ENCODE results near the gene PCSK9.
"Not testable (repeated sequence)": the region's sequence is repeated elsewhere in the genome, so short reads cannot be mapped to it uniquely, and the experiment has no call there.

Gene PCSK9

DNA sequence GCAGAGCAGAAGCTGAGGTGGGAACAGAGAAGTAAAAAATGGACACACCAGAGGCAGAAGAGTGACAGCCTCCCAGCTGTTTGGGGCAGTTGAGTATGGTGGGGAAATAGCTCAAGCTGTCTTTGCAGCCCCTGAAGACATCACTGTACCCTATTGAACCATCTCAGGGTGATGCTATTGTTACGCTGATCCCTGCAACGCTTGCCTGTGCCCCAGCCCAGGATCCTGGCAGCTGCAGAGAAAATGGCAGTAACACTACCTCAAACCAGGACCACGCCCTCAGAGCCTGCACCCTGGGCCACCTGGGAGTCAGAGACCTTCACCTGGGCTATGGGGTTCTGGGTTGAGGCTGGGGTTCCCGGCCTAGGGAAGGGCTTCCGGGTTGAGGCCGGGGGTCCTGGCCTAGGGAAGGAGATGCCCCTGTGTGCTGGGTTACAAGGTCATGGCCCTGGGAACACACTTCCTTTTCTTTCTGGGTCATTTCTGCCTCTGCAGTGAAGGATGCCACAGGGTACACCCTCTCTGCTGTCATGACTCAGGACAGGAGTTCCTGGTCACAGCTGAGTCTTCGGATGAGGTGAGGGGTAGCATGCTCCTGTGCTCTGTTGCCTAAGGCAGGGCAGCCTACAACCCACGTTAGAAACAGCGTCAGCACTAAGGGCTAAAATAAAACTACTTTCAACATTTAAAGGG lies 29.0 kb upstream of the PCSK9 start:
- no peak for DNase-seq (ENCODE audit: low spot score)

DNA sequence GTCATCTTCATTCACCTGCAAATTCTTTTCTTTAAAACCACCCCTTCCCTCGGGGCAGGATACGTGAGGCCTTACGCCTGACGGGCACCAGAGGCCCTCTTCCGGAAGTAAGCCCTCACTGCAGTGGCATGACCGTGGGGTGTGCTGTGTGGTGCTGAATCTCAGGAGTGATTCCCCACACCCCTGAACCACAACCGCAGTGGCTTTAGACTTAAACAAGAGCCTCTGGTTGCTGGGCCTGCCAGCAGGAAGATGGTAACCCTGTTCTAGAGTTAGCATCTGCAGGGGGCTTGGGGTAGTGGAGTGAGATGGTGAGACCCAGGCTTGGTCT lies 28.5 kb upstream of the PCSK9 start:
- DNase-seq (ENCODE audit: low spot score): no peak

DNA sequence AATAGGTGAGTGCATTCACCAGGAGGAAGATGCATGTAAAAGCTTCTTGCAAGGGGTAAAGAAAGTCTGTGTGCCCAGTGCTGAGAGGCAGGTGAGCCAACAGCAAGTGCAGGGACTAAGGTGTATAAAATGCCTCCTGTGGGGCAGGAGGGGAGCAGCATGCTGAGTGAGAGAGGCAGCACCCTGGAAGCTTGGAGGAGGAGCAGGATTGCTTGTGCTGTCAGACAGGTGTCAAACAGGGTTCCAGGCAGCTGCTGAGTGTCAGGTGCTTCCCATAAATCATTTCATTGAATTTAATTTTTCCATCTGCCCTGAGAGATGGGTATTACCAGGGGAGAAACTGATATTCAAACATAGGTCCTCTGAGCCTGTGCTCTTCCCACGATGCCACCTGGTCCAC lies 26.7 kb upstream of the PCSK9 start:
- DNase-seq (ENCODE audit: low spot score): no peak

DNA sequence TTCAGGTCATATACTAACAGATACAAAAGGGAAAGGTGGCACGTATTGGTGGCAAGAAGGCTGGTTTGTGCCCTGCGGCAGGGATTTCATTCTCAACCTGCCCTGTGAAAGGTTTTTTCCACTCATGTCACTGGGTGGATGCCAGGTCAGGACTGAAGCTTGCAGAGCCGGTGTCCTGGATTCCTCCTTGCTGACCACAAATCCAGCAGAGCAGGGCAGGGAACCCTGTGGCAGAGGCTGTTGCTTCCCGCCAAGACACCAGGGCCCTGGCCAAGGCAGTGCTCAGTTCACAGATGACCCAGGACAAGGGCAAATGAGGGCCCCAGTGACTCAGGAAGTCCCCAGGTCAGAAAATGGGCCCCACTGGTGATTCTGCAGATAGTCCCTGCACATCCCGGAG lies 24.2 kb upstream of the PCSK9 start:
- DNase-seq (ENCODE audit: low spot score): no peak

DNA sequence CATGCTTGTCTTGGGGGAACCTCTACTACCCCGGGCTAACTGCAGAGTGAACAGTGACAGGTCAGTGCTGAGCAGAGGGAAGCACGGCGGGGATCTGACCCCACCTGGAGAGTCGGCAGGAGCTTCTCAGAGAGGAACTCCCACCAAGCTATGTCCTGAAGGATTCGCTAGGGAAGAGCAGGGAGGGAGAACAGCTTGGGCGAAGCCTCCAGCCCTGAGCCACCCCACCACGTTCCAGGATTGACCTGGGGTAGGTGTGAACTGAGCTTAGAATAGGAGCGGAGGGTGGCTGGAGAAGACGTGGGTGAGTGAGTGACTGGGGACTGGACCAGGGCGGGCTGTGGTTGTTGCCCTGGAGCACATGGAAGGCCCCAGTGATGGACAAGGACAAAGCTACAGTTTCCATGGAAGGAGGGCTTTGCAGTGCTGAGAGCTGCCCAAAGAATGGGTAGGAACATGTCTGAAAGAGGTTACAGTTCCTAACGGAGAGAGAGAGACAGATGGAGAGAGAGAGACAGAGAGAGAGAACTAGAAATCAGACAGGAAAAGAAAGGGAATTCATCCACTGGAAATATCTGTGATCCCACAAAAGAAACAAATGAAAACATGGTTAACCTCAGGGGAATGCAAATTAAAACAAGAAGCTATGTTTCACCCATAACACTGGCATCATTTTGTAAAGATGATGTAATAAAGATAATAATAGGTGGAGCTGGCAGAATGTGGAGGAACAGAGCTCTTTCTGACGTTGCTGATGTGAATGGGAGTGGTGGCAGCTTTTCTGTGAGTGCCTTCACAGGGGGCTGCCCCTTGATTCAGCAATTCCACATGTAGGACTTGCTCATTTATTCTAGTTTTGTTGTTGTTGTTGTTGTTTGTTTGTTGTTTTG lies 23.4 kb upstream of the PCSK9 start:
- no peak for DNase-seq (ENCODE audit: low spot score)

DNA sequence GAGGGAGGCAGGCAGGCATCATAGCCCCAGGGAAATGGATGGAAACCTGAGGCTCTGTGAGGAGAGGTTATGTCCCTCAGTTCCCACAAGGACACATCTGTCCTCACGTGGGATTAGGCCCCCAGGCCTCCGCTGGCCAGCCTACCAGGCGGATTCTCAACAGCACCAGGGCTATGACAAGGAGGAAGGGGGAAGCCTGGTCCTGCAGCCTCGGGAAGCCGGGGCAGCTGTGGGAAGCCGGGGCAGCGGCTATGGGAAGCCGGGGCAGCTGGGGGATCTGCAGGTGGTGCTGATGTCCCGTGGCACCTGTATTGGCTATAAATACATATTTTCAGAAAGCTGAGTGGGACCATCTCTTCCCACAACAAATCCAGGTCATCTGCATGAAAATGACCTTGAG lies 21.0 kb upstream of the PCSK9 start:
- DNase-seq (ENCODE audit: low spot score): no peak

DNA sequence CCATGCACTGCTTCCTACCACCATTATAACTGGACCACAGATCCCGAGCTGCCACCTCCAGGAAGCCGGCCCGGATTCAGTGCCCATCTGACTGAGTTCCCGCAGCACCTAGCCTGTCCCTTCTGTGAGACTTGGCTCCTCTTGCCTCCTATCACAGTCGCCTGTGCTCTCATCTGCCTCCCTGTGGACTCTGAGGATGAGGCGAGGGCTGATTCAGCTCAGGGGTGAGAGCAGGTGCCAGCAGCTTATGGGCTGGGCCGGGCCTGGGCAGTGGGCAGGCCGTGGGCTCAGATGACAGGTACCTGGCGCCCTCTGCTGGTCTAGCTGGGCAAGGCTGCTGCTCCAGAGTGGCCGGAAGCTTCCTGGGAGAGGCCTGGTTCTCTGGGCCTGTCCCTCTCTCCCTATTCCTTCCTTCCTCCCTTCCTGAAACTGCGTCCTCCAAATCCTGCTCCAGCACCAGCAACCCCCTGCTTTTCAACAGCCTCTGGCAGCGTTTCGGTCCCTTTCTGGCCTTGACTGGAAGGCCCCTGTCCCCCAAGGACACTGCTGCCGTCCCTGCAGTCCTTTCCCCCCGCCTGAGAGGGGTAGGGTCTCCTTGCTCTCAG lies 17.3 kb upstream of the PCSK9 start:
- peak; percentile 84 for DNase-seq (ENCODE audit: low spot score)

DNA sequence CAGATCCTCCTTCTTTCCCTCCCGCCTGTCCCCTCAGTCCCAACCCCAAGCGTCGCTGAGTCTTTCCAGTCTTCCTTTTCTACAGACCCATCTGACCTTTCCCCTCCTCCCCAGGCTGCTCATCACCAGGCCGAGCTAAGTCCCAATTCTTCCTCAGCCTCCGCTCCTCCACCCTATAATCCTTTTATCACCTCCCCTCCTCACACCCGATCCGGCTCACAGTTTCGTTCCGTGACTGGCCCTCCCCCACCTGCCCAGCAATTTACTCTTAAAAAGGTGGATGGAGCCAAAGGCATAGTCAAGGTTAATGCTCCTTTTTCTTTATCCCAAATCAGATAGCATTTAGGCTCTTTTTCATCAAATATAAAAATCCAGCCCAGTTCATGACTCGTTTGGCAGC lies 15.2 kb upstream of the PCSK9 start:
- DNase-seq (ENCODE audit: low spot score): not testable (repeated sequence)

DNA sequence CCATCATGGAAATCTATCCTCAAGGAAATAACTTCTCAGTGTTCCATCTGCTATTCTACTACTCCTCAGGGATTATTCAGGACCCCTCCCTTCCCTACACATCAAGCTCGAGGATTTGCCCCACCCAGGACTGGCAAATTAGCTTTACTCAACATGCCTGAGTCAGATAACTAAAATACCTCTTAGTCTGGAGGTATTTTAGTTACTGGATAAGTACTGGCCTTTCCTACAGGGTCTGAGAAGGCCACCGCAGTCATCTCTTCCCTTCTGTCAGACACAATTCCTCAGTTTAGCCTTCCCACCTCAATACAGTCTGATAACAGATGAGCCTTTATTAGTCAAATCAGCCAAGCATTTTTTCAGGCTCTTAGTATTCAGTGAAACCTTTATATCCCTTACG lies 12.7 kb upstream of the PCSK9 start:
- not testable (repeated sequence) for DNase-seq (ENCODE audit: low spot score)

DNA sequence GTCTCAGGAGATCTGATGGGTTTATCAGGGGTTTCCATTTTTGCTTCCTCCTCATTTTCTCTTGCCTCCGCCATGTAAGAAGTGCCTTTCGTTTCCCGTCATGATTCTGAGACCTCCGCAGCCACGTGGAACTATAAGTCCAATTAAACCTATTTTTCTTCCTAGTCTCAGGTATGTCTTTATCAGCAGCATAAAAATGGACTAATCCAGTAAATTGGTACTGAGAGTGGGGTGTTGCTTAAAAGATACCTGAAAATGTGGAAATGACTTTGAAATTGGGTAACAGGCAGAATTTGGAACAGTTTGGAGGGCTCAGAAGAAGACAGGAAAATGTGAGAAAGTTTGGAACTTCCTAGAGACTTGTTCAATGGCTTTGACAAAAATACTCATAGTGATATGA lies 8.2 kb upstream of the PCSK9 start:
- DNase-seq (ENCODE audit: low spot score): not testable (repeated sequence)

DNA sequence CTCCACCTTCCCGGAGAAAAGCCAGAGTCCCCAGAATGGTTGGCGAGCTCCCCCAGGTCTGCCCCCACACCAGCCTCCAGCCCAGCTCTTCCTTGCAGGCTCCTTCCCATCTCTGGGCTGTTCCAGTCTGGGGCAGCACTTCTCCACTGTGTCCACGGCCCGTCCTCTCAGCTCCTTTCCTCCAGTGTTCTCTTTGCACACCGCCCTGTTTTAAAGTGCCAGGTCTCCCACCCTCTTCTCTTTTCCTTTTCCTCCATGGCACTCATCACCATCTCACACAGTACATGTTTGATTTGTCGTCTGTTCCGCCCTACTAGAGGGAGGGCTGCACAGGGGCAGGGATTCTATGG lies 6.1 kb upstream of the PCSK9 start:
- DNase-seq (ENCODE audit: low spot score): no peak

DNA sequence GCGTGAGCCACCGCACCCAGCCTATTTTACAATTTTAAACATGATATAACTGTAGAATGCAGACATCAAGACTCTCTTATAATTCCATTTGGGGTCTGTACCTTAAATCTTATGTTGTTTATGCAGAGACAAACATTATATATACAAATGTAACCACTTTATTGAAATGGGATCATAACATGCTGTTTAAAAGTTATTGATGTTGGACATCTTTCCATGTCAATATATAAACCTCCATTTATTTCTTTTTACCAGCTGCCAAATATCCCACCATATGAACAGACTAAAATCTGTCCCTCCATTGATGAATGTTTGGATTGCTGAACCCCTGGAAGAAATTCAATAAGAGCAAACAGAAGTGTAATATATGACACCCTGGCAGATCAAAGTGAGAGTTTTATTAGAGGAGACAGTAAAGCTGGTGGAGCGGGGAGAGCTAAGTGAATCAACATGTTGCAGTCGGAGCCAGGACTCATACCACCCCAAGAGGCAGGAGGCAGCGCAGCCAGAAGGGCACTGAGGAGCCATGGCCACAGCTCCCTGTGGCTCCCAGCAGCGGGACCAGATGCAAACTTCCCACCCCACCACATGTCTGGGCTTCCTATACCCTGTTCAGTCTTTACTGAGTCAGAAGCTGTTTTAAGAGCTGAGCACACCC lies 4.7 kb upstream of the PCSK9 start:
- DNase-seq (ENCODE audit: low spot score): no peak

DNA sequence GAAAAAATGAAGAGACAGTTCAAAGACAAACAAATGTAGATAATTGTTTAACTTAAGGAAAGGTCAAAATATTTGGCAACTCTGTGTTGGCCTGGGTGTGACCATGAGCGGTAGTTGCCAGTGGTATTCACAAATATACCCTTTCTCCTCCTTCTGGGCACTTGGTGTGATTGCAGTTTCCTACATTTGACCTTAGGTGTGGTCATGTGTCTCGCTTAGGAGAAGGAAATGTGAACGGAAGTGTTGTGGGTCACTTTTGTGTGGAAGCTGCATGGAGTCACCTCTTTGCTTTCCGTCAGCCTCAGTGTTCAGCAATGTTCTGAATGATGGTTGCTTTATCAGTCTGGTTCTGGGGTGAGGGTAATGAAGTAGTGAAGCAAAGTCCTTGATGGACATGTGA lies 3.4 kb upstream of the PCSK9 start:
- peak; percentile 42 for DNase-seq (ENCODE audit: low spot score)

DNA sequence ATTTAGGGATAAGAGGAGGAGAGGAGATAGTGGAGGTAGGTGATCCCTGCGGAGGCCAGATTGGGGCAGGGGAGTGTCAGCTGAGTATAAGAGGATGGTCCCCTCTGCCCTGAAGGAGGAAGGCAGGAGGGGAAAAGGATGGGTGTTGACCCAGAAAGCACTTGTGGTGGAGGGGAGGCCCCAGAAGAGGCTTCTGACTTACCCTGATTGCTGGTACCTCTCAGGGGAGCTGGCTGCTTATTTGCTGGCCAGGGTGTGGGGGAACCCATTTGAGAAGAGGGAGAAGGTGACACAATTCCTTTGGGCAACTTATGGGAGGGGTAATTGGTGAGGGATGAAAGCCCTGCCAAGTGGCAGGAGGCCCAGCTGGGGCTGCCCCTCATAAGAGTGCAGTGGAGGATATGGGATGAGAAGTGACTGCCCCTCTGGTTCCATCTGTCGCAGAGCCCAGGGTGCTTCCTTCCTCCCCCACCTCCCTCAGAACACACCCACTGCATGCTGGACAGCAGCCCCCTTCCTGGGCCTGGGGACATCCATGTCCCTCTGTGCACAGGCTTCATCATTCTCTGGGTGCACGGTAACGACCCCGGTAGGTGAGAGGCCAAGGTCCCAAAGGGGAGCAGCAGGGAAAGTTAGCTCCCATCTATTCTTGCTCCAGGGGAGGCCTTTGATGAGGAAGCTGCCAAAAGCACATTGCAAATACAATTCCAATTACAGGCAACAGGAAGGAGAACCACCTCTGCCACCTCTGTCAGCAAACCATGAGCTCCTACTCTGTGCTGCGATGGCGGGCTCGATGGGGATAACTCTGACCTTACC lies 1.4 kb upstream of the PCSK9 start:
- DNase-seq (ENCODE audit: low spot score): no peak

DNA sequence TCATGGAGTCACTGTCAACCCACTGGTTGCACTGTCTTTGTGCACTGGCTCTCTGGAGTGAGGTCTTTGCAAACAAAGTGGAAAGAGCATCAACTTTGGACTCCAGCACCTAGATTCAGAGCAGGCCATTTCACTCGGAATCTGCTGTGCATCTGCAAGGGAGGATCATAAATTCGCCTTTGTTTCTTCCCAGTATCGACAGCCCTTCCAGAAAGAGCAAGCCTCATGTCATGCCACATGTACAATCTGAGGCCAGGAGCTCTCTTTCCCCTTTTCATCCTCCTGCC lies 853 bp upstream of the PCSK9 start:
- DNase-seq (ENCODE audit: low spot score): no peak

DNA sequence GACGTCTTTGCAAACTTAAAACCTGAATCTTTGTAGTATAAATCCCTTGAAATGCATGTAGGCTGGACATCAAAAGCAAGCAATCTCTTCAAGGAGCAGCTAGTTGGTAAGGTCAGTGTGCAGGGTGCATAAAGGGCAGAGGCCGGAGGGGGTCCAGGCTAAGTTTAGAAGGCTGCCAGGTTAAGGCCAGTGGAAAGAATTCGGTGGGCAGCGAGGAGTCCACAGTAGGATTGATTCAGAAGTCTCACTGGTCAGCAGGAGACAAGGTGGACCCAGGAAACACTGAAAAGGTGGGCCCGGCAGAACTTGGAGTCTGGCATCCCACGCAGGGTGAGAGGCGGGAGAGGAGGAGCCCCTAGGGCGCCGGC lies 390 bp upstream of the PCSK9 start:
- no peak for DNase-seq (ENCODE audit: low spot score)

DNA sequence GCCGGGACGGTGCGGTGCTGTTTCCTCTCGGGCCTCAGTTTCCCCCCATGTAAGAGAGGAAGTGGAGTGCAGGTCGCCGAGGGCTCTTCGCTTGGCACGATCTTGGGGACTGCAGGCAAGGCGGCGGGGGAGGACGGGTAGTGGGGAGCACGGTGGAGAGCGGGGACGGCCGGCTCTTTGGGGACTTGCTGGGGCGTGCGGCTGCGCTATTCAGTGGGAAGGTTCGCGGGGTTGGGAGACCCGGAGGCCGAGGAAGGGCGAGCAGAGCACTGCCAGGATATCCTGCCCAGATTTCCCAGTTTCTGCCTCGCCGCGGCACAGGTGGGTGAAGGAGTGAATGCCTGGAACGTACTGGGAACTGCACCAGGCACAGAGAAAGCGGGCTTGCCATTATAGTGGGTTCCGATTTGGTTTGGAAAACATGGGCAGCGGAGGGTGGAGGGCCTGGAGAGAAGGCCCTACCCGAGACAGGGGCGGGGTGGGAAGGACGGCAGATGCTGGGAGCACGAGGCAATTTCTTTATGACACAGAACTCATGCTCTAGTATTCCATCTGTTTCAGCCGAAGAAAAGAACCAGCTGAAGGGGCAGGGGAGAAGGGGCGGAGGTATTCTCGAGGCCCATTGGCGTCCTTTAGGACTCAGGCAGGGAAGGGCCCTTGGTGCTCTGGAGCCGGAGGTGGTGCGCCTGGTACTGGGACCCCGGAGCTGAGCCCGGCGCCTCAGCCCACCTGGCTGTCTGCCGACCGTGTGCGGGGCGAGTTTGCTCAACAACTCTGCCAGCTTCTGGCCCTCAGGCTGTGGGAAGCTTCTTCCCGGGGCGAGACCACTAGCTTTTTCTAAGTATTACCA lies 960 bp downstream of the PCSK9 start:
- DNase-seq (ENCODE audit: low spot score): no peak

DNA sequence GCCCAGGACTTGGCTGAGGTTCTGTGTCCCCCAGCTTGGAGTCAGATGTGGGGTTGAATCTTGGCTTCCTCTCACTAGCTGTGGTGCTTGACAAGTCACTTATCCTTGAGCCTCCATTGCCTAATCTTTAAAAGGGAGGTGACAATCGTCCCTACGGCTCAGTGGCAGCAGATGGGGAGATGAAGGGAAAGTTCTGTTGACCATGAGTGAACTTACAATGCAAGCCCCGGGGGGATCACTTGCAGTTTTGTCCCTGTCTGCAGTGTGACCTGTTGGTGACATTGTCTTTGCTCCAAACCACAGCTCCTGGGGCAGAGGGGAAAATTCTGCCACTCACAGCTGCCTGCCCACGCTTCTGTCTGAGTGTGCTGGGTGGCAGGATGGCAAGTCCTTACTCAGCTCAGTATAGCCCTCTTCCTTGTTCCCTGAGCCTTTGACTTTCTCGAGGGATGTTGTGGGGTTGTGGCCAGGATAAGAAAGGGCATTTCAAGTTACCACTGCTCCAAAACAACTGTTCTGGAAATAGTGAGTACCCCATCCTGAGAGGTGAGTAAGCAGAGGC lies 1.7 kb downstream of the PCSK9 start:
- DNase-seq (ENCODE audit: low spot score): no peak

DNA sequence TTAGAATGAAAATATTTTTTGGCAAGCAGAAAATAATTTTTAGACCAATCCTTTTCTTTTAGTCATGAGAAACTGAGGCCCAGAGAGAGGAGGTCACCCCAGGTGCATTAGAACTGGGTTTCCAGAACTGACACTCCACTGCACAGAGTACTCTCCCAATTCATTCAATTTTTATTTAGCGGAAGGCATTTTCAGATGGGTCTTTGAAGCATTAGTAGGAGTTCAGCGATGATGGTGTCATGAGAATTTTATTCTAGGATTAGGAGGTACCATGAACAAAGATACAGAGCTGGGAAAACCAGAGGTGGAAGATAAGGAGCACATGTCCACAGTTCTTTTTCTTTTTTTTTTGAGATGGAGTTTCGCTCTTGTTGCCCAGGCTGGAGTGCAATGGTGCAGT lies 2.3 kb downstream of the PCSK9 start:
- DNase-seq (ENCODE audit: low spot score): no peak

DNA sequence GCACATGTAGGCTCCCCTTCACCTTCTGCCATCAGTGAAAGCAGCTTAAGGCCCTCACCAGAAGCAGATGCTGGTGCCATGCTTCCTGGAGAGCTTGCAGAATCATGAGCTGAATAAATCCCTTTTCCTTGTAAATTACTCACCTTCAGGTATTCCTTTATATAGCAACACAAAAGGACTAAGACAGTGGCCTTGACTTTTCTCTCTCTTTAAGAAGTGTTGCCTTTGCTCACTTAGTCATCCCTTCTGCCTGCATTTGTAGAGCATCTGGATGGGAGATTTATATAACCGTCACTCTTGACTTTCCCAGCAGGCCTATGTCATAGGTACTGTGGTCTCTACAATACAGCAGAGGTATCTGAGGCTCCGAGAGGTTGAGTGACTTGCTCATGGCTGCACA lies 3.7 kb downstream of the PCSK9 start:
- DNase-seq (ENCODE audit: low spot score): no peak

DNA sequence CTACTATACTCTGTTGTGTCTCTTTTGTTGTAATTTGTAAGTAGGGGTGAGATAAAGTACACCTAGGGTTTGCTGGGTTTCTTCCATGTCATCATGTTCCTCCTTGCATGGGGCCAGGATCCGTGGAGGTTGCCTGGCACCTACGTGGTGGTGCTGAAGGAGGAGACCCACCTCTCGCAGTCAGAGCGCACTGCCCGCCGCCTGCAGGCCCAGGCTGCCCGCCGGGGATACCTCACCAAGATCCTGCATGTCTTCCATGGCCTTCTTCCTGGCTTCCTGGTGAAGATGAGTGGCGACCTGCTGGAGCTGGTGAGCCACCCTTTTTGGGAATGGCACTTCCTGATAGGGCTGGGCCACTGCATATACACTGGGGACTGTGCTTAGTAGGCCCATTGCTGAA lies 4.4 kb downstream of the PCSK9 start:
- DNase-seq (ENCODE audit: low spot score): no peak

Data from LoVo (cell line).